GM12873 (cell line): ENCODE measurements around the gene MYOM1.

ENCODE experiments used
- TF ChIP-seq, protein P1 (sequence below): IDR thresholded peaks from 2 replicates; pipeline ENCODE4 v1.5.1; 2012; ENCODE audit warnings: low read depth, mild to moderate bottlenecking, moderate library complexity, low read length, control low read depth; ENCODE audit not compliant: insufficient read depth; ENCODE audit errors: missing control alignments

Gene MYOM1

GRCh38 chr18:3086871-3087270 is 132.9 kb downstream of the MYOM1 start:
- TF ChIP-seq, protein P1, sequence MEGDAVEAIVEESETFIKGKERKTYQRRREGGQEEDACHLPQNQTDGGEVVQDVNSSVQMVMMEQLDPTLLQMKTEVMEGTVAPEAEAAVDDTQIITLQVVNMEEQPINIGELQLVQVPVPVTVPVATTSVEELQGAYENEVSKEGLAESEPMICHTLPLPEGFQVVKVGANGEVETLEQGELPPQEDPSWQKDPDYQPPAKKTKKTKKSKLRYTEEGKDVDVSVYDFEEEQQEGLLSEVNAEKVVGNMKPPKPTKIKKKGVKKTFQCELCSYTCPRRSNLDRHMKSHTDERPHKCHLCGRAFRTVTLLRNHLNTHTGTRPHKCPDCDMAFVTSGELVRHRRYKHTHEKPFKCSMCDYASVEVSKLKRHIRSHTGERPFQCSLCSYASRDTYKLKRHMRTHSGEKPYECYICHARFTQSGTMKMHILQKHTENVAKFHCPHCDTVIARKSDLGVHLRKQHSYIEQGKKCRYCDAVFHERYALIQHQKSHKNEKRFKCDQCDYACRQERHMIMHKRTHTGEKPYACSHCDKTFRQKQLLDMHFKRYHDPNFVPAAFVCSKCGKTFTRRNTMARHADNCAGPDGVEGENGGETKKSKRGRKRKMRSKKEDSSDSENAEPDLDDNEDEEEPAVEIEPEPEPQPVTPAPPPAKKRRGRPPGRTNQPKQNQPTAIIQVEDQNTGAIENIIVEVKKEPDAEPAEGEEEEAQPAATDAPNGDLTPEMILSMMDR = no peak

- TF ChIP-seq, protein P1 = no peak
Measured at GRCh38 chr18:3085612-3086011, 134.2 kb downstream of the MYOM1 start.

DNA sequence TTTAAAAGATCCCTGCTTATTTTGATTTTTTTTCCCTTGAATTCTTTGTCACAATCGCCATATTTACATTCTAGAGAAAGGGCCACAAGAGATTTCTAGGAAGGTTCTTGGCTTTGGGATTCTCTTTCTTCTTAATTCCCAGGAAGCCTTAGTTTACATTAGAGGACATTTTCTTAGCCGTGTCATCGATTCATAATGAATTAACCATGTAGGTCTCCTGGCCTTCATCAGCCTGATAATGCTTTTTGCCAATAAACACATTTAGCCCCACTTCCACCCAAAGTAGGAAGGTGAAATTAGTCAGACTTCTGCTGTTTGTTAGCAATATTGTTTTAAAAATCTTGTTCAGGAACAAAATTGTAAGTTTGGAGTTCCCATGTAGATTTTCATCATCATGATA is 135.6 kb downstream of the MYOM1 start:
- TF ChIP-seq, protein P1 = no peak

DNA sequence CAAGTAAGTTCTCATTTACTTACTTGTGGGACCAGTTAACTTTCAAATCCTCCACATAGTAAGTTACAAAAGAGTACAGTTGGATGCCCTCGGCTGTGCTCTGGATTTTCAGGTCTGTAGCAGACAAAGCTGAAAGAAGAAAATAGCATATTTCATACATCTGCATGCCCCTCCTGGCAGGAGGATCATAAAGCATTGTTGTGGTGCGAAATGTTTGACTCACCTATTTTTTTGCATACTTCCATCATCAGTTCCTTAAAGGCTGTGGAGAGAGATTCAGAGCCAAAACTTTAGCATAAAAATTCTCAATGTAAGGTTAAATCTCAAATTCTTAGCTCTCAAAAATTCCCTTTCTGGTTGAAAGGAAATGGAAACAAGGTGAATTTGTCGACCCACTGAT is 136.0 kb downstream of the MYOM1 start:
- TF ChIP-seq, protein P1 = no peak

DNA sequence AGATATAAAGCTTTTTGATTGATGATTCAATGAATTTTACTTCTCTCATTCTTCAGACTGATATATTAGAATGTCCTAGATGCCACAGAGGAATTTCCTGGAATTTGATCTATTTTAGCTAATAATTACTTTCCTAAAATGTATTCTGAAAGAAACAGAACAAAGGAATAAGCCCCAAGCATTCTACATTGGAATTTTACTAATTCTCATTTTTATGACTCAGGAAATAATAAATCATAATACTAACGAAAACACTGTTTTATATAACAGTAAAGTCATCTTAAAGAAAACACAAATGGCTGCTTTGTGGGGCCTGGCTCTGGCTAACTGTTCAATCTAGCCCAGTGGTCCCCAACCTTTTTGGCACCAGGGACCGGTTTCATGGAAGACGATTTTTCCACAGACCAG is 138.2 kb downstream of the MYOM1 start:
- TF ChIP-seq, protein P1 = no peak

DNA sequence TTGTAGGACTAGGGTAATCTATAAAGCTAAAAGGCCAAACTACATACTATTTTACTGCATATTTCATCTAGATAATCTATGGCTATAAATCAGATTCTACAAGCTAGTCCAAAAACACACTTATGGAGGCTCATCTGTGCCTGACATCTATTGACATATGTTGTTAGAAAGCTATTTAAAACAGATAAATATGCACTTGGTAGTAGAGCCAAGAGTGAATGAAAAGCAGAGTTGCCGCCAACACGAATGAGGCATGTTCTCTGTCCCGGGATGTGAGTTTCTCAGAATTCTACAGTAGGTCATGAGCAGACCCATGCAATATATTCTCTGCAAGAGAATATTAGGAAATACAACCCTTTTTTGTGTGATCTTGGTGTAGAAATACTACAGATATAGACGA is 140.1 kb downstream of the MYOM1 start:
- TF ChIP-seq, protein P1 = no peak

- TF ChIP-seq, protein P1 = no peak
Measured at GRCh38 chr18:3075491-3075890, 144.3 kb downstream of the MYOM1 start.
